Epithelial cell of prostate (primary cell): ENCODE data around the gene MLIP.

Experiments used
- DNase-seq: peaks from one replicate; pipeline ENCODE4 v3.0.0-alpha.2; 2011; ENCODE audit warnings: low read depth, low spot score
- H3K27ac ChIP-seq: fragments of 450-650 bp; 2 replicates; pipeline ENCODE4 v1.5.1; 2017; ENCODE audit warnings: mild to moderate bottlenecking

Gene MLIP

GRCh38 chr6:54095723-54096122 lies 15.5 kb upstream of the MLIP start:
- DNase-seq, result no peak
- H3K27ac ChIP-seq, result no peak overlapping the region

DNA sequence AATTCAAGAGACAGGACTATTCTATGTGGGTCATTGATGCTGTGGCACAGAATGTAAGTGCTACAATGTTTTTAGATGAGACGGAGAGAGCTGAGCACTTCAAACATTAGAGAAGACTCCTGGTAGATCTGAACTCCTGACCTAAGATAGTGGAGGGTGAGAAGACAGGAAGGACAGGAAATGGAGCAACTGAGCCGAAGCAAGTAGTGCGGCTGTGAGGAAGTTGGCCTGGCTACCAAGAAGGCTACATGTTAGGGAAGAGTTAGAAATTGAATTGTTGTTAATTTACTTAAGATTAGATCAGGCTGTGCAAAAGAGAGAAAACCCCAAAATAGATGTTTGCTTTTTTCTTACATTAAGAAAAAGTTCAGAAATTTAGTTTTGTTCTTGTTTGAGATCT lies 14.4 kb upstream of the MLIP start:
- no peak overlapping the region for H3K27ac ChIP-seq
- DNase-seq, result no peak

DNA sequence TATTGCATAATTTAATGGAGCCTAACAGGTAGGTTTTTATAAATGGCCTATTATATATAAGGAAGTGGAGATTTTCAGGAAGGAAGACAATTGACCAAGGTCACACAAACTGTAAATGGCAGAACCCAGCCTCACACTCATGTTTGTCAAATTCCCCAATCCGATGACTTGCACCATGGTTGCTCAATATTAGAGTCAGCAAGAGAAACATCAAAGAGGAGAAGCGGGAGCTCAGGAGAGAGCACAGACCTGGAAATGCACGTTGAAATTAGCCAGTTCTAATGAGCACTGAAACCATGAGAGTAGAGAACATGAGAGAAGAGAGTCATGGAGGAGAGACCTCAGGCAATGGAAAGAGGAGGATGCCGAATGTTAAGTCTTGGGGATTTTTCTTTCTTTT lies 13.5 kb upstream of the MLIP start:
- no peak overlapping the region for H3K27ac ChIP-seq
- DNase-seq, result no peak

GRCh38 chr6:54098450-54099044 lies 12.7 kb upstream of the MLIP start:
- no peak for DNase-seq
- H3K27ac ChIP-seq, result no peak overlapping the region

GRCh38 chr6:54099225-54099624 lies 12.0 kb upstream of the MLIP start:
- no peak for DNase-seq
- no peak overlapping the region for H3K27ac ChIP-seq

DNA sequence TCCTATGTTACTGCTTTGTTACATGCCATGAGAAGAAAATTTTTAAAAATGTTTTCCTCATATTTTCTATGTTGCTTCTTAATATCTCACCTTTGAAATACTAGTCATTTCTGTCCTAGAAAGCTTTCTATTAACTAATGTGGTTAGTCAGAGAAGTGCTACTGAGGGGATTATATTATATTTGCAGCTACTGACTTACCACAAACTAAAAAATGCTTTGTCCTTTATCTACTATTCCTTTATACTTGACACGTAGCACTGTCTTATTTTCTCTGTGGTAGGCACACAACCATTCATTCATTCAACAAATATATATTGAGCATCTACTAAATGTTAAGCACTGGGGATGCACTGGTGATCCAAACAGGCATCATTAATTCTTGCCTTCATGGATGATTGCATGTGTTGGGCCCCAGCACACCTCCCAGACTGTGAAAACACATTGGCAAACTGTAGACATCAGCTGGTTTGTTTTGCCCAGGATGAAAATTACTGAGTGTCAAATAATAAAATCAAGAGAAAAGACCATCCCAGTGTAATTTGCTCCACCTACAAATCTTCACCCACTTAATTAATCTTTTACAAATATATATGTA lies 10.7 kb upstream of the MLIP start:
- H3K27ac ChIP-seq, result no peak overlapping the region
- DNase-seq, result no peak

GRCh38 chr6:54102238-54102637 lies 9.0 kb upstream of the MLIP start:
- H3K27ac ChIP-seq, result no peak overlapping the region
- DNase-seq, result no peak

- DNase-seq, result no peak
These were observed 7.7 kb upstream of the MLIP start for GRCh38 chr6:54103497-54103896.

GRCh38 chr6:54106727-54107126 lies 4.5 kb upstream of the MLIP start:
- DNase-seq, result no peak
- H3K27ac ChIP-seq, result no peak overlapping the region

More at GRCh38 chr6:54103497-54103896, 7.7 kb upstream of the MLIP start:
- H3K27ac ChIP-seq, result no peak overlapping the region

DNA sequence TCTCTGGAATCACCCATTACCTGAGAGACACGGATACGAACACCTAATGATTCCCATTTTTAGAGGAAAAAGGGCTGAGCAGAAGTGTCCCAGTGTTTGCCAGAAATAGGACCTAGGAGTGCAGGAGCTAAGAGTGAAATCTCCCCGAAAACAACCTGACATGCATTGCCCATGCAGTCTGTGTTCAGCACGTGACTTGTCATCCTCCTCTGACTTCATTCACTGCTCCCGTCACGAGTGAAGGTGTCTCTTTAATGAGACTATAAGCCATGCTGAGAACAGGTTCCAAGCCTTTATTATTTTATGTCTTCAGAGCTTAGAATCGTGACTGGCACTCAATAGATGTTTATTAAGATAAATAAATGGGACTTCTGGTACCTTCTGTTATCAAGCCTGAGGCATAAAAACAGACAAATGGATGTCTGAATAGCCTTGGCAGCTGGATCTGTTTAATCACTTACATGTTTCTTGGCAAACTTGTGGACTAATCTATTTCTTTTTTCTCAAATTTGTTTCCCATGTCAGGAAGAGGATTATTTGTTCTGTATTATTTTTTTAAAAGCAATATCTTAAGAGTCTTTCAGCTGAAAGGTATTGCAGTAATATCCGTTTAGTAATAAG lies 3.7 kb upstream of the MLIP start:
- no peak overlapping the region for H3K27ac ChIP-seq
- DNase-seq, result no peak

- H3K27ac ChIP-seq, result no peak overlapping the region
- no peak for DNase-seq
These were observed 3.0 kb upstream of the MLIP start for GRCh38 chr6:54108271-54108670.

- DNase-seq, result no peak
- H3K27ac ChIP-seq, result no peak overlapping the region
These were observed 1.7 kb upstream of the MLIP start for GRCh38 chr6:54109586-54109985.

GRCh38 chr6:54112151-54112650 lies 958 bp downstream of the MLIP start:
- no peak for DNase-seq
- no peak overlapping the region for H3K27ac ChIP-seq

GRCh38 chr6:54114991-54115390 lies 3.7 kb downstream of the MLIP start:
- DNase-seq, result no peak
- H3K27ac ChIP-seq, result no peak overlapping the region

DNA sequence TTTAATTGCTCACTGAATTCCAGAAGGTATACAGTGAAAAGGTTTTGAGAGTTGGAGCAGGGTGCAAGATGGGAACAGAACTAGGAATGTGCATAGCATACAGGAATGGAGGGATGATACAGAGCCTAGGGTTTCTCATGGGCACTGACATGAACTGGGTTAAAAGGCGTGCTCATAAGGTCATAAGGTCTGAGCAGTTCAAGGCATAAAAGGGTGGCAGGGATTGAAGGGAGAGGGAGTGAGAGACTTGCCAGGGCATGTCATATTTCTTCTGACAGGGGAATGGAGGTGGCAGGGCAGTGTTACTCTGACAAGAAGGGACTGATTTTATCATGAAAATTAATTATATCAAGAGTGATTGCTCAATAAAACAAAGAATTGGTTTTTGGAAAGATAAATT lies 4.7 kb downstream of the MLIP start:
- peak overlapping the region; percentile 12 for H3K27ac ChIP-seq
- no peak for DNase-seq

DNA sequence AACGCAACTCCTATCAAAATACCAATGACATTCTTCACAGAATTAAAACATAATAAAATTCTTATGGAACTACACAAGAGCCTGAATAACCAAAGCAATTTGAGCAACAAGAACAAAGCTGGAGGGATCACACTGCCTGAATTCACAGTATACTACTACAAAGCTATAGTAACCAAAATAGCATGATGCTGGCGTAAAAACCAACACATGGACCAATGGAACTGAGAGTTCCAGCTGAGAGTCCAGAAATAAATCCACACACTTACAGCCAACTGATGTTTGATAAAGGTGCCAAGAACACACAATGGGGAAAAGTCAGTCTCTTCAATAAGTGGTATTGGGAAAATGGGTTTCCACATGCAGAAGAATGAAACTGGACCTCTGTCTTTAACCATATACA lies 6.9 kb downstream of the MLIP start:
- no peak overlapping the region for H3K27ac ChIP-seq
- no peak for DNase-seq

GRCh38 chr6:54125493-54125892 lies 14.2 kb downstream of the MLIP start:
- H3K27ac ChIP-seq, result no peak overlapping the region
- DNase-seq, result no peak

- DNase-seq, result no peak
- H3K27ac ChIP-seq, result no peak overlapping the region
These were observed 18.9 kb downstream of the MLIP start for GRCh38 chr6:54130179-54130578.

- no peak for DNase-seq
- H3K27ac ChIP-seq, result no peak overlapping the region
These were observed 21.3 kb downstream of the MLIP start for GRCh38 chr6:54132587-54132986.

DNA sequence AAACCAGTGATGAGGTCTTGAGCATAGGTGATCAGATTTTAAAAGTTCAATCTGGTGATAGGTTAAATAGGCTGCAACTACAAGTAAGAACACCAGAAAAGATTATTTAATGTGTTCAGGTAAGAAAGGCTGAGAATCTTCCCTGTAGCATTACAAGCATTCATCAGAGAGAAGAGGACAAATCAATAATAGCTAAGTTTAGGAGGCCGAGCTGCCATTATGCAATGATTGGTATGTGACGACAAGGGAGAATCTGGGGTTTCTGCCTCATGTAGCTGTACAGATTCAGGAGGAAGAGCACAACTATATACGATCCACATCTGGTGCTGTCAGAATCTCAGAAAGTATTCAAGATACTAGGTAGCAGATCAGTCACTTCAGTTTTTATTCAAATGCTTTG lies 21.9 kb downstream of the MLIP start:
- H3K27ac ChIP-seq, result no peak overlapping the region
- DNase-seq, result no peak

DNA sequence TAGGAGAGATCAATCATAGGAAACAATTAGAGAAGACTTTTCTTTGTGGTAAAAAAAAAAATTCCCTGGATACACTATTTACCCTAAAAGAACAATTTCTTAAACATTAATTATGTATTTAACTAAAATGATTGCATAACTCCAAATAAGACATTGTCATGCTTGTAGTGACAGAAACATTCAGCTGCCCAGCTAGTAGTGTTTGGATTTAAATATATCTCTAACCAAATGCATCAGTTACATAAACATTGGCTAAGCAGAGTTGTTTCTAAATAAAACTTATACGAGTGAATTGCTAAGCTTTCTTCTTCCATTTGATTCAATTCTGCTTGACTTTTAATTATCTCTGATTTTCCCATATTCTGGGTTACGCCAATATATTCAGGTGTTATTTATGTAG lies 23.7 kb downstream of the MLIP start:
- no peak for DNase-seq
- no peak overlapping the region for H3K27ac ChIP-seq
